ENCODE data around the gene IL36A.
A peak's percentile ranks its signal among the peaks of the same experiment; 100 is the strongest.

The IL36A gene

GRCh38 chr2:113005030-113005509 is at the start of gene IL36A:
TSS of gene IL36A (plus strand) at chr2:113005459. CDS start at chr2:113005872, 413 bp downstream.
- DNase-seq: no peak

- no peak for DNase-seq
Measured at GRCh38 chr2:112957511-112957910, 47.7 kb upstream of the IL36A start.

DNA sequence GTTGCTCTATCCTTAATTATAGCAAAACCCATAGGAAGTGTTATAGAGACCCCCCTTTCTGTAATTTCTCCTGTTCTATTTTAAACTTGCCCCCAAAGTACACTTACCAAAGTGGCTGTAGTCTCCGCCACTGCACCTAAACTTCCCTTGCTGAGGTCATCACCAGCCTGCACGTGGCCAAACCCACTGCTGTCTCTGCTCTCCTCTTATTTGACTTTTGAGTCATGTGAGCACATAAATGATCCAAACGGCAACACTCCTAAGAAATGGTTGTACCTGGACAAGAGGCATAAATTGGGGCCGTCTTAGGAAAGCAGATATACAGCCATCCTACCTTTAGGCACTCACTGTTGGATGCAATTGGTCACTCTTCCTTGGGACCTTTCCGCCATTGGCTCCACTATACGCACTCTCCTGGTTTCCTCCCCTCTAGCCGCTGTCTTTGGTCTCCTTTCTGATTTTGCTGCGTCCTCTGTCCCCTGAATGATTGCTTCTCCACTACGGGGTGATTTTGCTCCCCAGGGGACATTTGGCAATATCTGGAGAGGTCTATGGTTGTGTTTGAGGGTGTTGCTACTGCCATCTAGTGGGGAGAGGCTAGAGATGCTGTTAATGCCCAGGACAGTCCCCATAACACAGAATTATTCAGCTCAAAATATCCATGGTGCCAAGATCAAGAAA is 46.7 kb upstream of the IL36A start:
- DNase-seq: peak; percentile 37 to 59

- no peak for DNase-seq
Measured at GRCh38 chr2:112959109-112959812, 46.0 kb upstream of the IL36A start.

- no peak for DNase-seq
Measured at GRCh38 chr2:112960230-112960825, 44.9 kb upstream of the IL36A start.

GRCh38 chr2:112962308-112963175 is 42.7 kb upstream of the IL36A start:
- no peak for DNase-seq

DNA sequence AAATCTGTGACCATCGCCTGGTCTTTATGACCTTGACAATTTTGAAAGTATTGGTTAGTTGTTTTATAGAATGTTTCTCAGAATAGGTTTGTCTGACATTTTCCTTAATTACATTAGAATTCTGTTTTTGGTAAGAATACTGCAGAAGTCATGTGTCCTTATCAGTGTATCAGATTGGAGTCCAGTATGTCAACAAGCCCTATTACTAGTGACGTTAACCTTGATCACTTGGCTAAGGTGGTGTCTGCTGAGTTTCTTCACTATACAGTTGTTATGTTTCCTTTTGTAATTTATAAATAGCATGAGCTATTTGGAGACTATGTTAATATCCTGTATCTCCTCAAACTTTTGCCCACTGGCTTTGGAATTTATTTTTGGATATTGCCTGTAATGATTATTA is 38.2 kb upstream of the IL36A start:
- no peak for DNase-seq

GRCh38 chr2:112972423-112973086 is 32.7 kb upstream of the IL36A start:
- DNase-seq: no peak

DNA sequence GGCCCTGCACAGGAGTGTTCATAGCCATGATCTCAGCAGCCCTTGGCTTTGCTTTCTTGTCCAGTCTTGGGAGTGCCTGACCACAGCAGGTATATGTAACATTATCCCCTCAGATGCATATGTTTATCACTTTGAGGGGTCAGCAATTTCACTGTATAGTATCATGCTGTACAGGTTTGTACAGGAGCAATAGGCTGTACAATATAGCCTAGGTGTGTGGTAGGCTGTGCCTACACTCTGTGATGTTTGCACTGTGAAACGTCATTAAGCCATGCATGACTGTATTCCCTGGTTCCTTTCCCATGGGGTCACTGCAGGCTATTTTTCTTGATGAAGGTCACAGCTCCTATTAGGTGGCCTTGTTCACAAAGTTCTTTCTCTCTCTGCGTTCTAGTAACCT is 32.1 kb upstream of the IL36A start:
- DNase-seq: no peak

GRCh38 chr2:112977559-112978056 is 27.7 kb upstream of the IL36A start, which contains the start of gene IL36G:
TSS of gene IL36G (plus strand) at chr2:112978006. CDS start at chr2:112978639, 633 bp downstream.
- DNase-seq: no peak

DNA sequence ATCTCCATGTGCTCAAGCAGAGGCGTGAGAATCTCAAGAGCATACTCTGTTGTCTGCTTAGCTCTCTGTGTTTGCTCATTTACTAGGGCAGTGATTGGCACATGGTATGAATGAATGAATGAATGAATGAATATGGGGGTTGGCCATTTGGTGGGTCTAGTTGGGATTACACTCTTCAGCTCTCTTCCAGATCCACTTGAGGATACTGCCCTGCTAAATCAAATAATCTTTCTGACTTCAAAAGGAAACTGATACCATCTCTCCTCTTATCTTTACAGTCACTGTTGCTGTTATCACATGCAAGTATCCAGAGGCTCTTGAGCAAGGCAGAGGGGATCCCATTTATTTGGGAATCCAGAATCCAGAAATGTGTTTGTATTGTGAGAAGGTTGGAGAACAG is 25.5 kb upstream of the IL36A start:
- no peak for DNase-seq

- DNase-seq: no peak
Measured at GRCh38 chr2:112980537-112980936, 24.7 kb upstream of the IL36A start.

- peak; percentile 23 for DNase-seq
Measured at GRCh38 chr2:112985090-112985489, 20.2 kb upstream of the IL36A start.

DNA sequence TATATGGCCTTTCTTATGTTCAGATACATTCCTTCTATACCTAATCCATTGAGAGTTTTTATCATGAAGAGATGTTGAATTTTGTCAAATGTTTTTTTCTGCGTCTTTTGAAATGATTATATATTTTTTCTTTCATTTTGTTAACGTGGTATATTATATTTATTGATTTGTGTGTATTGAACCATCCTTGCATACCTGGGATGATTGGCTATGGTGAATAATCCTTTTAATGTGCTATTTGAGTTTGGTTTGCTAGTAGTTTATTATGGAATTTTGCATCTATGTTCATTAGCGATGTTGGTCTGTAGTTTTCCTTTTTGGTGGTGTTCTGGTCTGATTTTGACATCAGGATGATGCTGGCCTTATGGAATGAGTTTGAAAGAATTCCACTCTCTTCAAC is 15.6 kb upstream of the IL36A start:
- no peak for DNase-seq

DNA sequence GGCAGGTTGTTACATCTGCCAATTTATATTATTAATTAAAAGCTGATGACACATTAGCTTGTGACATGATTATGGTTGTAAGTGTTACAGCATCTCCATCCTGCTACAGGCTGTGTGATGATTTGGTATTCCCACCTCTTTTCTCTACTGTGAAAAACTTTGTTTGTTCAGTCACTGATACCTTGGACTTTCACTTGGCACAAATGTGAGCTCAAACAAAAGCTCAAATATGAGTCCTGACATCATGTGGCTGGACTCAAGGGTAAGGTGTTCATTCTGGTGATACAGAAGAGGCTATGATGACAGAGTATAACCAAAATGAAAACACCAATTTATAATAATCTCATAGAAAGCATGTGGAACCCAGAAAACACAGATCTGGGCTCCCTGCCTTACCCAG is 11.4 kb upstream of the IL36A start:
- no peak for DNase-seq

- DNase-seq: no peak
Measured at GRCh38 chr2:112994648-112995047, 10.6 kb upstream of the IL36A start.

- DNase-seq: peak in 1 of 2 donors; percentile 15
Measured at GRCh38 chr2:112995346-112995920, 9.8 kb upstream of the IL36A start.

DNA sequence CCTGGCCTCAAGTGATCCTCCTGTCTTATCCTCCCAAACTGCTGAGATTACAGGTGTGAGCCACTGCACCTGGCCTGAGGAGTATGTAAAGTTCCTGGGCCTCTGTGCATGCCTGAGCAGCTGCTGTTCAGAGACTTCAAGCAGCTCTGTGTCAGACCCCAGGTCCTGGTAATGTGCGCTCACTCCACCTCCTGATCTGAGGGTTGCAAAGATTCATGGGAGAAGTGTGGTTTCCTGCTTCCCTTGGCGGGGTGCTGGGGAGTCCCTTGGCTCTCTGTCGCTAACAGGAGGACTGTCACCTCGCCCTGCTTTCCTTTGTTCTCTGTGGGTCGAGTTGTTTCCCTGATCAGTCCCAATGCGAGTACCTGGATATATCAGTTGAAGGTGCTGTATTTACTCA is 8.6 kb upstream of the IL36A start:
- peak; percentile 74 to 81 for DNase-seq

DNA sequence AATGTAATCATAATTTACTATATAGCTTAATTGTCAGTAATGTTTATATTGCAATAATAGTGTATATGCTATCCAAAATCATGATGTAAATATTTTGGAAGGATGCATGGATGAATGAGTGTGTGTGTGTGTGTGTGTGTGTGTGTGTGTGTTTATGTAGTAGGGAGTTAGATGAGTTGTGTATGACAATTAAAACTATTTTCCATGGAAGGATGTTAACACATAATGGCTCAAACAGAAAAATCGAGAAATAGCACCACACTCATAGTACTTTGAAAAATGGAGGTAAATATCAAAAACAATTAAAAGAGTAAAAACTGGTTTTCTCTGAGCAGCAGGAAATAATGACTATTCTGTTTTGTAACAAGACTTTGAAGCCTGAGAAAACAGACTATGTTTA is 8.1 kb upstream of the IL36A start:
- DNase-seq: peak in 1 of 2 donors; percentile 2

DNA sequence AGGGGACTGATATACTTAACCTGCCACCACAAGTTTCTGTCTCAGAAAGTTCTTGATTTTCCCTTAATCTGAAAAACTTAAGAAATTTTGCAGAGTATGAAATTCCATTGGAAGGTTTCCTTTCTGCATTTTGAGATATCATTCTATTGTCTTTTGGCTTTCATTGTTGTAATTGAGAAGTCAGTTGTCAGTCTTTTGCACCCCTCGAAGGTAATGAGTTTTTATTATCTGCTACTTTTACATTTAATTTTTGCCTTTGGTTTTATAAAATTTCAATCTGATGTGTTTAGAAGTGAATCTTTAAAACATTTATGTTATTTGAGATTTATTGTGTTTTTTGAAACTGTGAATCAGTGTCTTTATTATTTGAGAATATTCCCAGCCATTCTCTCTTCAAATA is 4.8 kb upstream of the IL36A start:
- no peak for DNase-seq

DNA sequence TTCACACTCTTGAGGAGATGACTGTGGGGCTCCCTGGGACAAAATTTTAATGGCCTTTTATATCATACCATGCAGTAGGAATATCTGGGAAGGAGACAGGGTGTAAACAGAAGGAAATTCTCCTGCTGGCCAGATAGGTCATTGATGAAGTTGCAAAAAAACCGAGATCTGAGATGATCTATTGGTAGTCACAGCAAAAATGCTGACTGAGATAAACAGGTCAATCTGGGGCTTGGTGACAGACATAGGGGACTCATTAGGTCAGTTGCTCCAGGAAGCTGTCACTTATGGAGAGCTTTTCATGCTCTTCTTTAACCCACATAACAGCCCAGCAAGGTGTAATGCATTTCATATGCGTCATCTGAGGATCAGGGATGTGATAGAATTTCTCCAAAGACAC is 2.6 kb upstream of the IL36A start:
- DNase-seq: no peak

- DNase-seq: no peak
Measured at GRCh38 chr2:113007250-113007649, 2.0 kb downstream of the IL36A start.

Measured in CD4-positive, alpha-beta T cell treated with Interleukin-4 for 1 hour (primary cell).